Endodermal cell (in vitro differentiated cells): ENCODE data around the gene SHISA9. TPM values are rescaled to one million over a fixed set of nuclear protein-coding genes. Genes with fewer than 3 reads are reported as not detected.

Experiments
- DNase-seq: peaks from one replicate; pipeline ENCODE4 v3.0.0-alpha.2; 2017
- H3K27ac ChIP-seq: 2 replicates; pipeline ENCODE4 v1.5.1; 2013; ENCODE audit warnings: mild to moderate bottlenecking, low read depth, low read length, moderate library complexity
- H3K27me3 ChIP-seq: 2 replicates; pipeline ENCODE4 v1.6.1; 2013; ENCODE audit warnings: mild to moderate bottlenecking, low read length, moderate library complexity; ENCODE audit not compliant: insufficient read depth, control insufficient read depth, poor library complexity, severe bottlenecking
- H3K36me3 ChIP-seq: 2 replicates; pipeline ENCODE4 v1.7.0; 2013; ENCODE audit warnings: mild to moderate bottlenecking, low read length, moderate library complexity; ENCODE audit not compliant: control insufficient read depth, insufficient read depth
- H3K4me1 ChIP-seq: one replicate; pipeline ENCODE4 v1.7.0; 2013; ENCODE audit warnings: low read length; ENCODE audit not compliant: control insufficient read depth, insufficient read depth
- H3K4me3 ChIP-seq: 2 replicates; pipeline ENCODE4 v1.5.1; 2013; ENCODE audit warnings: mild to moderate bottlenecking, low read length, moderate library complexity
- H3K9ac ChIP-seq: 2 replicates; pipeline ENCODE4 v1.6.1; 2013; ENCODE audit warnings: mild to moderate bottlenecking, low read length, moderate library complexity; ENCODE audit not compliant: poor library complexity, severe bottlenecking; ENCODE audit errors: extremely low read depth
- H3K9me3 ChIP-seq: 2 replicates; pipeline ENCODE4 v1.6.1; 2013; ENCODE audit warnings: mild to moderate bottlenecking, low read length, moderate library complexity; ENCODE audit not compliant: control insufficient read depth
- H3K27ac Mint-ChIP-seq: 2 replicates; pipeline ENCODE4 v1.8.0; 2020; ENCODE audit warnings: mixed read lengths
- H3K27me3 Mint-ChIP-seq: 2 replicates; pipeline ENCODE4 v1.8.0; 2021; ENCODE audit warnings: mild to moderate bottlenecking, mixed read lengths; ENCODE audit not compliant: insufficient read depth
- H3K36me3 Mint-ChIP-seq: 2 replicates; pipeline ENCODE4 v1.8.0; 2020; ENCODE audit warnings: low read depth, mixed read lengths
- H3K4me1 Mint-ChIP-seq: 2 replicates; pipeline ENCODE4 v1.8.0; 2020; ENCODE audit warnings: mixed read lengths
- H3K4me3 Mint-ChIP-seq: 2 replicates; pipeline ENCODE4 v1.8.0; 2020; ENCODE audit warnings: mild to moderate bottlenecking, moderate library complexity, mixed read lengths
- H3K9me3 Mint-ChIP-seq: 2 replicates; pipeline ENCODE4 v1.8.0; 2020; ENCODE audit warnings: mild to moderate bottlenecking, mixed read lengths
- WGBS, 2 experiments: methylation state at CpG; one replicate each; pipeline versions ENCODE4 v1.1.5 to v1.1.7; 2013; ENCODE audit warnings: missing lambda C conversion rate in 2 of 2, mixed read lengths in 1 of 2; ENCODE audit not compliant: insufficient coverage in 1 of 2, insufficient read length in 1 of 2; 5-methylcytosine and 5-hydroxymethylcytosine counted together
- total RNA-seq, 2 donors: library from RNA; stranded (reverse); fragmentation: NEBNext Ultra II Directional in 1 of 2; extraction: Animal tissue kit (Norgen Biotek cat#: 25700) in 1 of 2; gene quantifications; 2 replicates in 1 of 2; 3 replicates in 1 of 2; pipeline ENCODE4 v1.2.1, GENCODE V29; 2021
- TF ChIP-seq, protein P1 (sequence below): fragments of 200-600 bp; sonication (generic); conservative IDR thresholded peaks from 2 replicates; pipeline ENCODE4 v1.5.0; 2021; ENCODE audit warnings: antibody characterized with exemption, mild to moderate bottlenecking

The SHISA9 gene
- total RNA-seq, 2 donors from 2014 or later: 5.2 to 27.8 TPM

DNA sequence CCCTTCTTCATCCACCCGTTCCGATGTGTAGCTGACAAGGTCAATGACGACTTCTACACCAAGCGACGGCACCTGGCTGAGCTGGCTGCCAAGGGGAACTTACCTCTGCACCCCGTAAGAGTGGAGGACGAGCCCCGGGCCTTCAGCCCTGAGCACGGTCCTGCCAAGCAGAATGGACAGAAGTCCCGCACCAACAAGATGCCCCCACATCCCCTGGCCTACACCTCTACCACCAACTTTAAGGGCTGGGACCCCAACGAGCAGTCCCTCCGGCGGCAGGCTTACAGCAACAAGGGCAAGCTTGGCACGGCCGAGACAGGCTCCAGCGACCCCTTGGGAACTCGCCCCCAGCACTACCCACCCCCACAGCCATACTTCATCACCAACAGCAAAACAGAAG is 333.6 kb downstream of the SHISA9 start:
- Mint-ChIP-seq H3K27ac (no peak overlapping the region), H3K27me3 (no peaks in the 10 kb centered on the region), H3K4me3 (no peak overlapping the region), H3K4me1 (peaks cover 59% of the 10 kb centered on the region), H3K9me3 (peaks cover 6% of the 10 kb centered on the region), H3K36me3 (peaks cover 17% of the 10 kb centered on the region)
- Histone ChIP-seq H3K9ac (no peak overlapping the region), H3K9me3 (peaks cover 10% of the 10 kb centered on the region), H3K36me3 (peaks cover 8% of the 10 kb centered on the region), H3K4me3 (no peak overlapping the region), H3K27me3 (no peaks in the 10 kb centered on the region), H3K27ac (no peak overlapping the region), H3K4me1 (peaks cover 5% of the 10 kb centered on the region)
- 94 to 100% methylated on average over 6 to 17 of the region's 17 CpGs for WGBS, 2 experiments
- no peak for DNase-seq
- TF ChIP-seq, protein P1, sequence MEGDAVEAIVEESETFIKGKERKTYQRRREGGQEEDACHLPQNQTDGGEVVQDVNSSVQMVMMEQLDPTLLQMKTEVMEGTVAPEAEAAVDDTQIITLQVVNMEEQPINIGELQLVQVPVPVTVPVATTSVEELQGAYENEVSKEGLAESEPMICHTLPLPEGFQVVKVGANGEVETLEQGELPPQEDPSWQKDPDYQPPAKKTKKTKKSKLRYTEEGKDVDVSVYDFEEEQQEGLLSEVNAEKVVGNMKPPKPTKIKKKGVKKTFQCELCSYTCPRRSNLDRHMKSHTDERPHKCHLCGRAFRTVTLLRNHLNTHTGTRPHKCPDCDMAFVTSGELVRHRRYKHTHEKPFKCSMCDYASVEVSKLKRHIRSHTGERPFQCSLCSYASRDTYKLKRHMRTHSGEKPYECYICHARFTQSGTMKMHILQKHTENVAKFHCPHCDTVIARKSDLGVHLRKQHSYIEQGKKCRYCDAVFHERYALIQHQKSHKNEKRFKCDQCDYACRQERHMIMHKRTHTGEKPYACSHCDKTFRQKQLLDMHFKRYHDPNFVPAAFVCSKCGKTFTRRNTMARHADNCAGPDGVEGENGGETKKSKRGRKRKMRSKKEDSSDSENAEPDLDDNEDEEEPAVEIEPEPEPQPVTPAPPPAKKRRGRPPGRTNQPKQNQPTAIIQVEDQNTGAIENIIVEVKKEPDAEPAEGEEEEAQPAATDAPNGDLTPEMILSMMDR: no peak

DNA sequence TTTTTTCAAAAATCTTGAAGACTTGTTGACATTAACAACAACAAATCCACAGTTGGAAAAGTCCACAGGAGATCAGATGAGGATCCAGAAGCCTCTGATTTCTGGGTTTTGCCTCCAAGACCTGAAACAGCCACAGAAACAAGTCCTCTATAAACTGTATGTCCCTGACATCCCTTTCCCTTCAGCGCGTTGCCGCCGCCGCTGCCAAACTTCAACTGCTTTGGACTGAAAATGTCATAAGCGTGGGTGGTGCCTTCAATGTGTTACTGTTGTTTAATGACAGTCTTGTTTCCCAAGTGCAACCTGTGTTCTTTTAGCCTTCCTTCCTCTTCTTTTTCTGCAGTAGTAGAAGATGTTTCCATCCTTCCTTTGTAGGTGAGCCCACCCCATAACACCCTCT is 334.9 kb downstream of the SHISA9 start:
- peaks cover 17% of the 10 kb centered on the region for H3K36me3 Mint-ChIP-seq
- TF ChIP-seq, protein P1: no peak
- peaks cover 10% of the 10 kb centered on the region for H3K9me3 ChIP-seq
- 95 to 99% methylated on average over 5 to 6 of the region's 6 CpGs for WGBS, 2 experiments
- no peaks in the 10 kb centered on the region for H3K27me3 ChIP-seq
- H3K4me1 Mint-ChIP-seq: peaks cover 52% of the 10 kb centered on the region
- H3K9me3 Mint-ChIP-seq: peaks cover 5% of the 10 kb centered on the region
- H3K27me3 Mint-ChIP-seq: no peaks in the 10 kb centered on the region
- H3K27ac Mint-ChIP-seq: peak overlapping the region; percentile 60
- H3K4me1 ChIP-seq: peaks cover 3% of the 10 kb centered on the region
- peaks cover 8% of the 10 kb centered on the region for H3K36me3 ChIP-seq
- no peak for DNase-seq
- H3K9ac ChIP-seq: no peak overlapping the region
- no peak overlapping the region for H3K4me3 ChIP-seq
- H3K4me3 Mint-ChIP-seq: no peak overlapping the region
- H3K27ac ChIP-seq: no peak overlapping the region

DNA sequence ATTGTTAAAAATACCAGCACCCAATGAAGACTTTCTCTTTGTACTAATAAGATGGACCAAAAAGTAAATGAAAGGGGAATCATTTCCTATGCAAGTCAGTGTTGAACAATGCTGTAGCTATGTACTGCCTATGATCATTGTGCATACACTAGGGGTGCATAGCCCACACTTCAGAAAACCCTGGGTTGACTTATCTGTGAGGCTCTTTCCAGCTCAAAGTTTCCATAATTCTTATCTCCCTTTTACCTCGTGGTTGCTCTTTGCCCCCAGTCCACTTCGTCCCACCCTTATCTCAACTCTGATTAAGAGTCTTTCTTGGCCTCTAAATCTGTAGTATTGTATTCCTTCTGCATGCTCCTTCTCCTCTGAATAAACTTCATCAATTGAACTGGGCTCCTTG is 336.8 kb downstream of the SHISA9 start:
- Mint-ChIP-seq H3K9me3 (peaks cover 5% of the 10 kb centered on the region), H3K27ac (no peak overlapping the region), H3K4me1 (peaks cover 42% of the 10 kb centered on the region), H3K36me3 (peaks cover 17% of the 10 kb centered on the region), H3K27me3 (no peaks in the 10 kb centered on the region), H3K4me3 (no peak overlapping the region)
- 65 to 81% methylated on average over 2 of the region's 2 CpGs for WGBS, 2 experiments
- Histone ChIP-seq H3K4me3 (peak overlapping the region; percentile 15), H3K9ac (no peak overlapping the region), H3K36me3 (peaks cover 8% of the 10 kb centered on the region), H3K27me3 (no peaks in the 10 kb centered on the region), H3K9me3 (peaks cover 10% of the 10 kb centered on the region), H3K4me1 (peaks cover 3% of the 10 kb centered on the region), H3K27ac (no peak overlapping the region)
- TF ChIP-seq, protein P1: no peak
- no peak for DNase-seq
